Measurements from ENCODE around the gene SIGLEC7. TPM values are rescaled to one million over a fixed set of nuclear protein-coding genes. Genes with fewer than 3 reads are reported as not detected.

SIGLEC7 gene
- polyA plus RNA-seq, 10 donors, result 0.42 to 0.93 (median 0.57) TPM

Other genes starting within 250 kb of the SIGLEC7 start
- not detected for gene KLK4, start 230.9 kb upstream of the SIGLEC7 start, polyA plus RNA-seq (ENCODE audit: insufficient read length in 10 of 10)
- under 1 TPM in 1 of 10 donors, not detected in 9; 0.15 TPM for gene KLK5, start 189.3 kb upstream of the SIGLEC7 start, polyA plus RNA-seq (ENCODE audit: insufficient read length in 10 of 10)
- under 1 TPM in 6 of 10 donors, not detected in 4; 0.14 to 0.52 (median 0.24) TPM for gene KLK6, start 172.7 kb upstream of the SIGLEC7 start, polyA plus RNA-seq (ENCODE audit: insufficient read length in 10 of 10)
- under 1 TPM in 4 of 10 donors, not detected in 6; 0.11 to 0.31 (median 0.24) TPM for gene KLK7, start 158.4 kb upstream of the SIGLEC7 start, polyA plus RNA-seq (ENCODE audit: insufficient read length in 10 of 10)
- 1 to 10 TPM in 2 of 10 donors, not detected in 8; 1.3 to 2.1 TPM for gene KLK8, start 140.7 kb upstream of the SIGLEC7 start, polyA plus RNA-seq (ENCODE audit: insufficient read length in 10 of 10)
- gene KLK10, start 122.6 kb upstream of the SIGLEC7 start, polyA plus RNA-seq (ENCODE audit: insufficient read length in 10 of 10), result under 1 TPM in 7 of 10 donors, not detected in 3; 0.10 to 0.84 (median 0.14) TPM
- gene KLK11, start 115.7 kb upstream of the SIGLEC7 start, polyA plus RNA-seq (ENCODE audit: insufficient read length in 10 of 10), result 1 to 10 TPM in 2 of 10 donors, under 1 TPM in 1, not detected in 7; 0.10 to 5.1 (median 1.5) TPM
- not detected for gene KLK12, start 107.3 kb upstream of the SIGLEC7 start, polyA plus RNA-seq (ENCODE audit: insufficient read length in 10 of 10)
- under 1 TPM in 2 of 10 donors, not detected in 8; 0.37 to 0.51 TPM for gene KLK13, start 77.2 kb upstream of the SIGLEC7 start, polyA plus RNA-seq (ENCODE audit: insufficient read length in 10 of 10)
- under 1 TPM in 6 of 10 donors, not detected in 4; 0.12 to 0.42 (median 0.23) TPM for gene KLK14, start 59.4 kb upstream of the SIGLEC7 start, polyA plus RNA-seq (ENCODE audit: insufficient read length in 10 of 10)
- gene CTU1, start 33.9 kb upstream of the SIGLEC7 start, polyA plus RNA-seq (ENCODE audit: insufficient read length in 10 of 10), result 1 to 10 TPM; 1.5 to 3.0 (median 2.2) TPM
- gene SIGLEC9, start 17.4 kb upstream of the SIGLEC7 start, polyA plus RNA-seq (ENCODE audit: insufficient read length in 10 of 10), result 1 to 10 TPM in 7 of 10 donors, under 1 TPM in 3; 0.60 to 1.6 (median 1.2) TPM
- gene CD33, start 82.8 kb downstream of the SIGLEC7 start, polyA plus RNA-seq (ENCODE audit: insufficient read length in 10 of 10), result 1 to 10 TPM; 2.1 to 4.5 (median 2.9) TPM
- not detected for gene SIGLECL1, start 108.8 kb downstream of the SIGLEC7 start, polyA plus RNA-seq (ENCODE audit: insufficient read length in 10 of 10)
- under 1 TPM; 0.09 to 0.51 (median 0.18) TPM for gene IGLON5, start 169.3 kb downstream of the SIGLEC7 start, polyA plus RNA-seq (ENCODE audit: insufficient read length in 10 of 10)
- 1 to 10 TPM in 9 of 10 donors, under 1 TPM in 1; 0.99 to 1.7 (median 1.2) TPM for gene VSIG10L, start 199.8 kb downstream of the SIGLEC7 start, polyA plus RNA-seq (ENCODE audit: insufficient read length in 10 of 10)
- gene ETFB, start 224.1 kb downstream of the SIGLEC7 start, polyA plus RNA-seq (ENCODE audit: insufficient read length in 10 of 10), result 10 to 100 TPM; 33.9 to 55.1 (median 42.4) TPM
- 1 to 10 TPM in 4 of 10 donors, under 1 TPM in 6; 0.30 to 1.3 (median 0.95) TPM for gene CLDND2, start 226.7 kb downstream of the SIGLEC7 start, polyA plus RNA-seq (ENCODE audit: insufficient read length in 10 of 10)
- gene NKG7, start 230.4 kb downstream of the SIGLEC7 start, polyA plus RNA-seq (ENCODE audit: insufficient read length in 10 of 10), result 1 to 10 TPM; 1.2 to 5.1 (median 2.2) TPM
- gene LIM2, start 245.7 kb downstream of the SIGLEC7 start, polyA plus RNA-seq (ENCODE audit: insufficient read length in 10 of 10), result not detected
- gene C19orf84, start 248.3 kb downstream of the SIGLEC7 start, polyA plus RNA-seq (ENCODE audit: insufficient read length in 10 of 10), result under 1 TPM in 1 of 10 donors, not detected in 9; 0.19 TPM

All from muscle of back (tissue), 10 donors.